SW 1271 (cell line): ENCODE measurements around the gene BIRC7.

Experiments used
- DNase-seq, 2 experiments: peaks; one replicate each; lab custom pipeline; 2025; lab: John Stamatoyannopoulos, UW

Gene BIRC7

DNA sequence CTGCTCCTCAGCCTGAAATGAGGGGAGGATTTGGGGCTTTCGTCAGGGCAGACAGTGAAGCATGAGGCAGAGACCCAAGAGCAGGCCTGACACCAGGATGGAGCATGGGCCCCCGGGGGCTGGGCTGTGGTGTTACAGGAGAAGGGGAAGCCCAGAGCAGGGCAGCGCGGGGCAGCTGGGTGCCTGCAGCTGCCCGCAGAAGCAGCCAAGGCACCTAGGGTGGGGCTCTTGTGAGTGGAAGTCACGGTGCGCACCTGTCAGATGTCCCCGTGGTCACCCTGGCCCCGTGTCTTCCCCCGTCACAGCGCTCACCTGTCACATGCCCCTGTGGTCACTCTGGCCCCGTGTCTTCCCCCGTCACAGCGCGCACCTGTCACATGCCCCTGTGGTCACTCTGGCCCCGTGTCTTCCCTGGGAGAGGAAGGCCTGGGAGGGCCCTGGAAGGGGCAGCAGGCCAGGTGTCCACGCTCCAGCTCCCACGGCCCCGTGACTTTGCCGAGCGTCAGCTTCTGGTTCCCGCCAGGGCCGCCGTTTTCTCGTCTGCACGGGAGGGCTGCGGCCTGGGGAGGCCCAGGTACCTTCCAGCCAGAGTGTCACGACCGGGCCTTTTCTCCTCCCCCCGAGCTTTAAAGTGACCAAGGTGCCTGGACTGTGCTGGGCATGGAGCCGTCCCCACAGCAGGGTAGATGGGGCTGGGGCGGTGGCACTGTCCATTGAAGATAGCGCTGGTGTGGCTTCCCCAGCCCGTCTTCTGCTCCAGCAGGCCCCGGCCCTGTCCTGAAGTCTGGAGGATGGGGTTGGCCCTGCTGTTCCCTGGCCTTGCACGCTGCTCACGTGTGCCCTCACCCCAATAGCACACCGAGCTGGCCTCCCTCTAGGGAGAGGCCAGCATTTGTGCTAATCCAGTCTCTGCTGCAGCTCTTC, 46.3 kb downstream of the BIRC7 start:
- DNase-seq: no peak

DNA sequence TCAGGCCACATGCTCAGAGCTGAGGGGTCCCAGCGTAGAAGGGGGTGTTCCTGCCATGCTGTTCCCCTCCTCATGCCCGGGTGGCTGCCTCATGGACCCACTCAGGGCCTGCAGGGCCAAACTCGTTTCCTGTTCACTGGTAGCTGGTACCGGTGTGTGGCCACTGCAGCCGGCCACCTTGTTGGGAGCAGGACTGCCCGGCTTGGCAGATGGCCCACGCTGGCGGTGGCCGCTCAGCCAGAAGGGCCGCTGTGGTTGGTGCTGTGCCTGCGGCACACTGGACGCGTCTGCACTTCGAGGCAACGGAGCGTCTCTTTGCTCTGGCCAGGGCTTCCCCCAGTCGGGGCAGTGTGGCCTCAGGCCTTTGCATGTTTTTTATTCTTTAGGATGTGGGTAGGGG, 47.2 kb downstream of the BIRC7 start:
- DNase-seq: no peak

DNA sequence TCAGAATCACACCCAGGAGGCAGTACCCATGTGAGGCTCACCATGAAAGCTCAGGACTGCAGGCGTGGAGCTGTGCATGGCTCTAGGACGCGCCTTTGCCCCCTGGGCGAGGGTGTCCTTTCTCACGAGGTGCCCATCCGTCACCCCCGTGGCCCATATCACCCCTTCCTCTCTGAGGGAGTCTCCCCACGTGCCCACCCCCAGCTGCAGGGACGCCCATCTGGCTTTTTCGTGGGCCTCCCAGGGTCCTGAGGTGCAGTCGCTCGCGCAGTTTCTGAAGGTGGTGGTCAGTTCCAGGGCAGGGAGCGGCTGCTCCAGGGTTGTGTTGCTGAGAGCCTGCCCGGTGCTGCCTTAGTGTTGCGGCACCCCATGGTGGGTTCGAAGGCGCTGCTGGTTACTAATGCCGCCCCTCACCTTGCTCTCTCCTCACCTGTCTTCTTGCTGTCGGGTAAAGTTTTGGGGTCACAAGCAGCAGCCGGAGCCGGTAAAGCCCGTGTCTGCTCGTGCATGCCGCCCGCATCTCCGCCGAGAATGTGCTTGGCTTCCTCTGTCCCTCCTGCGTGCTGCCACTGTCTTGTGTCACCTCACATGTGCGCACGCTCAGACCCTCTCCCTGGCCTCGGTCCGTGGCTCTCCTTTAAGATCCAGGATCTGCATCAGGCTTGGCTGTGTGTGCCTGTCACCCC, 47.8 kb downstream of the BIRC7 start:
- DNase-seq: no peak

DNA sequence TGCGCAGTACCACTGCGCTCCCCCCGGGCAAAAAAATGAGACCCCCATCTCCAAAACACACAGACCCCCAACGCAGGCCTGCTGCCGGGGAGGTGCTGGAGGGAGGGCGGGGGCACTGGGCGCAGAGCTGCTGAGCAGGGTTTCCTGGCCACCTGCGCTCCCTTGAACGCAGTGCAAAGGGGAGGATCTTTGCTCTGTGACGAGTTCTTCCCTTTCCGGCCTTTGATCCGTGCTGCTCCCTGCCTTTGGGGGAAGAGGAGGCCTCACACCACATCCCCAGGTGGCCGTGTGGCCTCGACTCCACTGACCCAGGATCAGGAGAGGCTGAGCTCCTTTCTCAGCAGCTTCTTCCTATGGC, 48.4 kb downstream of the BIRC7 start:
- DNase-seq: no peak

DNA sequence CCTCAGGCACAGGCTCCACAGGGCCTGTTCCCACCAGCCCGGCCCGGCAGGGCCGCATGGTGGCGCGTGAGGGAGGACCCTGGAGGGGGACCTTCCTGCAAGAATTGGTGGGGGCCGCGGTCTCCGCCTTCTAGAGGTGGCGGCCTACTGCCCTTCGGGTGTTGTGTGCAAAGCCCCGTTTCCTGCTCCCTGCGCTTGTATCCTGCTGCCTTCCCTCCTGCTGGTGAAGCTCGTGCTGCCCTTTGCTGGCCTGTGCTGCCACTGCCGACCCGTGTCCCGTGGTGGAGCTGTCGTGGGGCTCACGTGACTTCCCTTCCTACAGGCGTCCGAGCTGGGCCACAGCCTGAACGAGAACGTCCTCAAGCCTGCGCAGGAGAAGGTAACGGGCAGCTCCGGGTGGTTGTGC, 48.8 kb downstream of the BIRC7 start:
- DNase-seq: no peak

DNA sequence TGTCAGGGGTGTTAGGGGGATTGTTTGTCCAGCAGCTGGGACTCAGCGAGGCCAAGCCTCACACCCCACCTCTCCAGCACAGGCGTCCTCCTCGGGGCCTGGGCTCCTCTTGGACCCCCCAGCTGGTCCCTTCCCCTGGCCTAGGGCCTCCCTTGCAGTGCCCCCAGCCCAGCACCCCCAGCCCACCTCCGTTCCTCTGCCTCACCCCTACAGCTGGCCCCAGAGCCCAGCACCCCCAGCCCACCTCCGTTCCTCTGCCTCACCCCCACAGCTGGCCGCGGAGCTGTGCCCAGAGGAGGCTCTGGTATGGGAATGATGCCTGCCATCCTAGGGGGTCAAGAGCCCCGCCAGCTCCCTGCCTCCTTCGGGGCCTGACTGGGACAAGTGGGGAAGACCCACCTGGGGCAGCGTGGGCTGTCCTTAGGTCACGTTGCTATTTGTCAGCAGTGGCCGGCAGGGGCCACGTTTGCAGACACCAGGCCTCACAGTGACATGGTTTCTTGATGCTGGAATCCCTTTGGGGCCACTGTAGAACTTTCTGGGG, 49.3 kb downstream of the BIRC7 start:
- no peak for DNase-seq

DNA sequence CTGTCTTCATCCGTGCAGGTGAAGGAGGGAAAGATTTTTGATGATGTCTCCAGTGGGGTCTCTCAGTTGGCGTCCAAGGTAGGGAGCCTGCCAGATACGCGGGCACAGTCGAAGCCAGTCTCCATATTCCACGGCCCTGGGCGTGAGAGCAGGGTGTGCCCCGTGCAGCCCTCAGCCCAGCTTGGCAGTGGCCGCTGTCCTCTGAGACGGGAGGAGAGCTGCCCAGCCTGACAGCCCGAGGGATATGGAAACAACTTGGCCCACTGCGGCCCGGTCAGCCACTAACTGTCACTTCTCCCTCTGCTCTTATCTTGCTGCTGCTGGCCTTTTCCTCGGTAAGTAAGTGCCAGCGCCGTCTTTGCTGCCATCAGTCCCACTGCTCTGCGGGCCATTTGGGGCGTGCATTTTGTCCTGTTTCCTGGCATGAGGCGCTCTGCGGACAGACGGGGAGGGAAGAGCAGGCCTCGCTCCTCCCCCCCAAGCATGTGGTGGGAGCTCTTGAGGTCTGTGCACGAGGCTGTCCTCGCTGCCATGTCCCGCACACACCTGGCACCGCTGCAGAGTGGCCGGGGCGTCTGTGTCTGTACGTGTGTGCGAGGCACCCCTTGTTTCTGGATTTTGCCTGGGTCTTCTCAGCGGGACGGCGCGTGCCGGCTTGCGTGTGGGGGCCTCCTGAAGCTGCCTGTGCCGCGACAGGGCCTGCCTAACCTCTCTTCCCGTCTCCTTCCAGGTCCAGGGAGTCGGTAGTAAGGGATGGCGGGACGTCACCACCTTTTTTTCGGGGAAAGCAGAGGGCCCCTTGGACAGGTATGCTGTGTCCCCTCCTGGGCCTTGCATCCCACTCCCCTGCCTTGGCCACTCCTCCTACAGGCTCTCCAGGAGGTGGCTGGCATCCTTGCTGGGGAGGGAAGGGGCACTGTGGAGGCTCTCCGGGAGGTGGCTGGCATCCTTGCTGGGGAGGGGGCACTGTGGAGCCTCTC, 50.2 kb downstream of the BIRC7 start:
- no peak for DNase-seq

DNA sequence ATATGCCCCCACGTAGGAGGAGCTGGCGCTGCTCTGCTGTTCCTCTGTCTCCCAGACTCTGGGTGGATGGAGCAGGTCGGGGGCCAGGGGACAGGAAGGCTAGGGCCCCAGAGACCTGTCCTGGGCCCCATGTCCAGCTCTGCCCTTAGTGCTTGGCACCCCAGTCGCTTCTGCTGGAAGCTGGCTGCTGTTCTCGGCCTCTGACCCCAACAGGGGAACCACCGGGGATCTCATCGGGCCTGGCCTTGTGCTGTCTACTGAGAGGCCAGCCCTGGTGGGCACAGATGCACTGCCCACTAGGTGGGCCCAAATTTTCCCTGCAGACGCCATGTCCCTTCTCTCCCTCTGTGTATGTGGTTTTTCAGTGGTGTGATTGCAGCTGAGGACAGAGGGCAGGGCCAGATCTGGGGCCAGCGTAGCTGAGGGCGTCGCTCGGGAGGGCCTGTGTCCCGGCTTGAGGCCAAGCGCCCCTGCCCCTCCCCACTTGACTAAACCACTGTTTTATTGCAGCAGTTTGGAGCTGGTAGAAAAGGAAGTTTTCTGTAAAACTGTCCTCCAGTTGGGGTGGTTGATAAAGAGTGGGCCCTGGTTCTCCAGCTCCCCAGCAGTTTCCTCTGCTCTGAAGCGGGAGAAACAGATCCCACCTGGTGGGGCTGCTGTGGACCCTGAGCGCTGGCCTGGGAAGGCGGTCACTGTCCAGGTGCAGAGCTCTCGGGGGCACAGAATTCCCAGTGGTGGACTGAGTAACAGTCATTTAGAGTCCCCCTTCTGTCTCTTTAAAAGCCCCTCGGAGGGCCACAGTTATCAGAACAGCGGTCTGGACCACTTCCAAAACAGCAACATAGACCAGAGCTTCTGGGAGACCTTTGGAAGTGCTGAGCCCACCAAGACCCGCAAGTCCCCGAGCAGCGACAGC, 51.3 kb downstream of the BIRC7 start:
- DNase-seq: no peak

DNA sequence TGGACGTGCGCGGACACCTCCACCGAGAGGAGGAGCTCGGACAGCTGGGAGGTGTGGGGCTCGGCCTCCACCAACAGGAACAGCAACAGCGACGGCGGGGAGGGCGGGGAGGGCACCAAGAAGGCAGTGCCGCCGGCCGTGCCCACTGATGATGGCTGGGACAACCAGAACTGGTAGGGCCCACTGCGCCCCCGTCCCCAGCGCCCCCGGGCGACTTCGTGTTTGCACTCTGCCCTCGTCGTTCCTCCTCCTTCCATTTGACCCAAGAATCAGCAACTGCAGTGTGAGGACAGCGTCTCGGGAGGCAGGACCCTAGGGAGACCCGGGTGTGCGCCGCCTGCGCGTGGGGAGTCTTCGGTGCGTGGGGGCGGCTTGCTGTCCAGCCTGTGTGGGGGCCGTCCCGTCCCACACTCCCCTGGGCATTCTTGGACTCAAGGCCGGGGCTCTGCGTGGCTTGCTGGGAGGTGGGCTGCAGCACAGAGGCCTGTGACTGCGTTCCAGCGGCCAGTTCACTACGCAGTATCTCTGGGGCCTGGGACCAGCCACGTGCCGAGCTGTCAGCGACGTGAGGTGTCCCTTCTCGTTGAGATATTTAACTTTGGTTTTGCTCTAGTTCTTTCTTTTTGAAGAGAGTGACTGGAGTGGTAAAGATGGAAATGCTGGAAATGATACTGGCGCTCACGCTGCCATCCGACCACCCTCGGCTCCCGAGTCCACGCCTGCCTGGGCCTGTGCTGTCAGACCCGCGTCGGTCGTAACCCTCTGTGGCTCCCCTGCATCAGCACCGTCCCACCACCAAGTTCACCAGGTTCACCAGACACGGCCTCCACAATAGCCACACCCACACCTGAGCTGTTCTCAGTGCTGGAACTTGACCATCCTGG, 52.2 kb downstream of the BIRC7 start:
- no peak for DNase-seq

DNA sequence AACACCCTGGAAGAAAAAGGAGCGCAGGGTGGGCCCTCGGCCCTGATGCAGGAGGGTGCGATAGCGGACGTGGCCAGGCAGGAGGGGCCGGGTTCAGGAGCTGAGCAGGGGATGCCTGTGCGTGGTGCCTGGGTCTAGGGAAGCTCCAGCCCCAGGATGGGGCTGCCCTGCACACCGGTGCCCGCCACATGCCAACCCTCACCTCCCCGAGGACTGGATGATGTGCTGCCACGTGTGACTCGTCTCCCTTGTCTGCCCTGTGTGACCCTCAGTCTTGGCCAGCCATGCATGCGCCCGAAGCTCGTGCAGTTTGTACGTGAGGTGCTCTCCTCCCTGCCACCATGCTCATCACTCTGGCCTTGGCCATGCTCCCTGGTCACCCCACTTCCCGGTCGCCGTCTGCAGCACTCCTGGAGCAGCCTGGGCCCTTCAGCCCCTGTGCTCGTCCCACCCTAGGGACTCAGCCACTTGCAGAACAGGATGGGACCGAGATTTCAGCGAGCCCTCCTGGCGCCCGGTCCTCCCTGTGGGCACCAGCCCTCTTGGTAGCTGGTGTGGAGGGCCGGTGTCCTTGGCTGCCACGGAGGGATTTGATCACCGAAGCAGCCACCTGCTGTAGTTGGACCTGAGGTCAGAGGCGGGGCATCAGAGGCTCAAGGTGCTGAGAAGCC, 53.0 kb downstream of the BIRC7 start:
- DNase-seq: no peak

DNA sequence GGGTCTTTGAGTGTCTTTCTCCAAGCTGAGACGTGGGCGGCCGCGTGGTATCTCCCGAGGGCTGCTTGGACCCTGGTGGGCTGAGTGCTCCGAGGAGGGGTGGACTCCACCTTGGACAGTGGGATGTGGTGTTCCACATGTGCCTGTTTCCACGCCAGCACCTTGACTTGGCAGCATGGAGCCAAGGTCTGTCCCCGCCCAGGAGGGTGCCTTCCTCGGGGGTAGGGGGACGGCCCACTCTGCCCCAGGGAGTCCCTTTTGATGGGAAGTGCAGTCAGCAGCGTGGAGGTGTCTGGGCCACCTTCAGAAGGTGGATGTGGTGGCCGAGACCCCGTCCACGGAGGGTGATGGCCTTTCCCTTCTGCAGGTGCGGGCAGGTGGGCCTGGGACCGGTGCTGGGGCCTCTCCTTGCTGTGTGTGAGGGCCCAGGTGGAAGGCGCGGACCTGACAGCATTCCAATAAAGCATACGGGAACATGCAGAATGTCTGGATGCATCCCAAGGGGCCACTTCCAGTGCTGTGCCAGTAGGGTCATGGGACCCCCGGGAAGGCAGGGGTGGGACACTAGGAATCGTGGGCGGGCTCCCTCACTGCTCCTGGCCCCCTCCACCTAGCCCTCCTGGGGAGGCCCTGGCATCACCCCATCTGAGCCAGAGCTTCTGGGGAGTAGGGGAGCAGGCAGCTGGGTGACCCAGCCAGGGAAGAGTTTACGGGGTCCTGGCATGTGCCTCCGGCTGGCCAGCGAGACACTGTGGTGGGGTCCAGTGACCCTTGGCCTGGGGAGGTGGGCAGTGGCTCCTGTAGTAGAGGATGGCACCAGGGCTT, 53.8 kb downstream of the BIRC7 start:
- no peak for DNase-seq
